ENCODE data around the gene ZNF652.
A peak's percentile ranks its signal among the peaks of the same experiment; 100 is the strongest.

ZNF652 gene

DNA sequence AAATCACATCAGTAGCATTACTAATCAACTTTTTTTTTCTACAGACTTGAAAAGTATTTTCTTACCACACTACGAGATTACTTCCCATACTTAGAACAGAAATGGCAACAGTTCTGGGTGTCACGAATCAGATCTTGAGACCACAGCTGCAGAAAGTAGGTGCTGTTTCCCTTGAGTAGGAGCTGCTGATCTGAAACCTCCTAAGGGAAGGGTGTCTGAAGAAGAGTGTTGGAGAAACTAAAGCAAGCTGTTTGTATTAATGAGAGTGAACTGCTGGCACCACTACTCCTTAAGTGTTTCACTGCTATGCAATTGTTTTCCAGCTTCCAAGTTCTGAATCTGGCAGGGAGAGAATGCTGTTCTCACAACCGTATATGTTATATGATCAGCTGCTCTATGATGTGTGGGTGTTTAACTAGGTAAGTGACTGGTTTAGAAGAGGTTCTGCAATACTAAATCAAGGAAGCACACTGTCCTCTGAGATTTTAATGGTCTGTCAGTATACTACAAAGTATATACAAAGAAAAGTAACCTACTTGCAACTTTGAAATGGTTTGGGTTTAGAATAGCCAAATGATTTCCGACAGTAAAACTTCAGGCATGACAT lies 3.3 kb downstream of the ZNF652 start:
- DNase-seq (ENCODE audit: low spot score): peak; percentile 40

DNA sequence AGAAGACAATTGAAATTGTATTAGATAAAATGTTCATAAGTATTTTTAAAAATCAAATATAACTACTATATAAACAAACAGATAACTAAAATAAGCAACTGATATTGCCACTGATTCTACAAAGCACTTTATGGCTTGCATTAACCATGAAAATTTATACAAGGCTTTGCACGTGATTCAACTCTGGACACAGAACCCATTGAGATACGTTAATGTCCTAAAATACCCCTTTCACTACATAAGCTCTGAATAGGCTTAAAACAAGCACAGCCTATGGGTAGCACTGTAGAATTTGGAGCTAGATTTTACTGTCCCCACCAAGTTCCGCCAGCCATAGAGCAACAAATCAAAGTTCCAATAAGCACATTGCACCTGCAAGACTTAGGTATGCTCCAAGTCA lies 4.5 kb downstream of the ZNF652 start:
- DNase-seq (ENCODE audit: low spot score): no peak

DNA sequence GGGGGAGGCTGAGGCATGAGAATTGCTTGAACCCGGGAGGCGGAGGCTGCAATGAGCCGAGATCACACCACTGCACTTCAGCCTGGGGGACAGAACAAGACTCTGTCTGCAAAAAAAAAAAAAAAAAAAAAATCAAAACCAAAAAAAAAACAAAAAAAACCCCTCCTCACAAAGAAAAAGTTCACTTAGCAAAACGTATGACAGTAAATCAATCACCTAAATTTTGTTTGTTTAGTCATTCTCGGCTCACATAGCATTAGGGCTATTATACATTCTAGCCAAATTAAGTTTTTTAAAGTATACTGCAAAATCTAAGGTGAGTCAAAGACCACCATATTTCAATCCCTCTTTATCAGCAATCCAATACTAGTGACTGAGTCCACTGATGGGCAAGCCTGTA lies 5.7 kb downstream of the ZNF652 start:
- DNase-seq (ENCODE audit: low spot score): no peak

- no peak for DNase-seq (ENCODE audit: low spot score)
Observed at GRCh38 chr17:49353607-49354006, 8.4 kb downstream of the ZNF652 start.

DNA sequence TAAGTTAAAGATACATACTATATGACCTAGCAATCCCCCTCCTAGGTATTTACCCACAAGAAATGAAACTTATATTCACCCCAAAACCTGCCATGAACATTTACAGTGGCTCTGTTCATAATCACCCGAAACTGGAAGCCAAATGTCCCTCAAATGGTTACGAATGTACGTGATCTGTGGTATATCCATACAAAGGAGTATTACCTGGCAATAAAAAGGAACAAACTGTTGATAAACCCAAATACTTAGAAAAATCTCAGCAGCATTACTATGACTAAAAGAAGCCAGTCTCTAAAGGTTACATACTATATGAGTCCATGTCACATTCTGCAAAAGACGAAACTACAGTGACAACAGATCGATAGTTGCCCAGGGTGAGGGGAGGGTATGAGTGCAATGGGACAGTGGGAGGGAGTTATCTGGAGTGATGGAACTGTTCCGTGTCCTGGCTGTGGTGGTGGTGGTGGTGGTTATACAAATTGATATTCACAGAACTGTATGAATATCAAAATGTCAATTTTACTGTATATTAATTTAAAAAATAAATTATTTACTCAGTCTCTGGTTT lies 9.4 kb downstream of the ZNF652 start:
- DNase-seq (ENCODE audit: low spot score): no peak

- DNase-seq (ENCODE audit: low spot score): no peak
Observed at GRCh38 chr17:49351572-49352140, 10.4 kb downstream of the ZNF652 start.

DNA sequence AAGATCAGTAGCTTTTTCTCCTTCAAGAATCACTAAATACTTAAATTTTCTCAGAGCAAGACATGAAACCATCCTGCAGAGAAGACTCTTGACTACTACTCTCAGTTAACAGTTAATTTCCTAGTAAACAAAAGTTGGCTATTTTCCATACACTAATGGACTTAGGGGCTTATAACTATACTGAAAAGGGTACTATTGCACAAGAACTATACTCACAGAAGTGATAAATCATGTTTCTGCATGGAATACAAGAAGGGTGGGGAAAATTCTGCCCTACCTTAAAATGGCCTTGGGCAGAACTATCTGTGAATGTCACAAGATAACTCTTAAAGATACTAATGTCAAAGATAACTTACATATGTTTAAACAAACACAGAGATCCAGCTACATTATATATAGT lies 12.5 kb downstream of the ZNF652 start:
- DNase-seq (ENCODE audit: low spot score): no peak

DNA sequence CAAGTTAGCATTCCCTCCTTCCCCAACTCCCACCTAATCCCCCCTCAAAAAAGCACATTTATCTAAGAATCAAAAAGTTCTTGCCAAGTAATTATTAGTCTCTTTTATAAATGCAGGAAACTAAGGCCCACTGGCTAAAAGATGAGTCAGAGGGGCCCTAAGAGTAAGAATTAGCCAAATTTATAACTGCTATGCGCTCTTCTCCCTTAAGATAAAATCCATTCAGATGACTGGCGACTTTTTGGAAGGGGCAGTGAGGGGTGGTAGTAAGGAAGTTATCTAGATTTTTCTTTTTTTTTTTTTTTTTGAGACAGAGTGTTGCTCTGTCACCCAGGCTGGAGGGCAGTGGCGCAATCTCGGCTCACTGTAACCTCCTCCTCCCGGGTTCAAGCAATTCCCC lies 17.1 kb downstream of the ZNF652 start:
- no peak for DNase-seq (ENCODE audit: low spot score)

DNA sequence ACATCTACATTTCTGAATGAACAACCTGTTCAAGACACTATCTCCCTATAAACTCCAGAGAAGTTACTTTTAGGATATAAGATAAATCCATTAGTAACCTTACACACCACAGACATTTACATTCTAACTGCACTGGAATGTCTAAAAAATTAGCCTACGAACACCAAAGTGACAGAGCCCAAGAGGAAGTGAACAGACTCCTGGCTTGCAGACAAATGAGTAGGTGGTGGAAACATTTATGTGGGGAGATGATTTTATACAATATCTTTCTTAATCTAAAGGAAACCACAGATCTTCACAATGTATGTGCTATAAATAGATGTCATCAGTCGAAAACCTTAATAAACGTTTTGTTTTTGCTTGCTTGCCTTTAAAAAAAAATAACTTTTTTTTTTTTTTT lies 18.8 kb downstream of the ZNF652 start:
- no peak for DNase-seq (ENCODE audit: low spot score)

DNA sequence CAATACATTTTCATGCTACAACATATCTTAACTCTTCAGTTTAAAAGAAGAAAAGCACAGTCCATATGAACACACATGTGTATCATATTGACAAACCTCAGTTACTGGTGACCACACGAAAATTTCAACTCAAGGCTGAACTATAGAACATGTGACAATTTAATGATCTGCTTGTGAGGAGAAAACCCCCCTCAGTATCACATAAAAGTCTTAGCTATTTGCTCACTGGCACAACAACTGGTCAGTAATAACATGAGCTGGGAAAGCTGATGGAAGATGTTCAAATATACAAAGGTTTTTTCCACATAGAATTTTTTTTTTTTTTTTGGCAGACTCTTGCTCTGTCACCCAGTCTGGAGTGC lies 19.5 kb downstream of the ZNF652 start:
- no peak for DNase-seq (ENCODE audit: low spot score)

- no peak for DNase-seq (ENCODE audit: low spot score)
Observed at GRCh38 chr17:49341356-49341755, 20.7 kb downstream of the ZNF652 start.

- no peak for DNase-seq (ENCODE audit: low spot score)
Observed at GRCh38 chr17:49339354-49339753, 22.7 kb downstream of the ZNF652 start.

DNA sequence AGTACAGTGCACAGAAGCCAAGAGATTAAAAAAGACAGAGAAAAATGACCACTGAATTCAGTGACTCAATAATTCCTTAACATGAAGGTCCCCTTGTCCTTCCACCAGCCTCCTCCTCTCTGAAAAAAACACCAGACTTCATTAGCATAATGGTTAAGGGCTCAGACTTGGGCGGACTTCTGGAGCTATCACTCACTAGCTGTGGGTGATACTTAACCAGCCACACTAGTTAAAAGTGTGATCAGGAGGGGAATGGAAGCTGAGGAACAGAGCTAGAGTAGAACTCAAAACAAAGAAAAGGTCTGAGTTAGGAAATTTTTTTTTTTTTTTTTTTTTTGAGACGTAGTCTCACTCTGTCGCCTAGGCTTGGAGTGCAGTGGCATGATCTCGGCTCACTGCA lies 23.2 kb downstream of the ZNF652 start:
- DNase-seq (ENCODE audit: low spot score): no peak

DNA sequence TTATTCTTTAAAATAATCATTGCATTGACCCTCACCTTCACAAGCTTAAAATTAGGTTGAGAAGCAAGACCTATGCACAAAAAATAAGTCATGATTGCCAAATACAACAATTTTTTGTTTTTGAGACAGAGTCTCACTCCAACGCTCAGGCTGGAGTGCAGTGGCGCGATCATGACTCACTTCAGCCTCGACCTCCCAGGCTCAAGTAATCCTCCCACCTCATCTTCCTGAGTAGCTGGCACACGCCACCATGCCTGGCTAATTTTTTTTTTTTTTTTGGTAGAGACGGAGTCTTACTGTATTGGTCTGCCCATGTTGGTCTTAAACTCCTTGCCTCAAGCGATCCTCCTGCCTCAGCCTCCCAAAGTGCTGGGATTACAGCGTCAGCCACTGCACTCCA lies 24.2 kb downstream of the ZNF652 start:
- no peak for DNase-seq (ENCODE audit: low spot score)

DNA sequence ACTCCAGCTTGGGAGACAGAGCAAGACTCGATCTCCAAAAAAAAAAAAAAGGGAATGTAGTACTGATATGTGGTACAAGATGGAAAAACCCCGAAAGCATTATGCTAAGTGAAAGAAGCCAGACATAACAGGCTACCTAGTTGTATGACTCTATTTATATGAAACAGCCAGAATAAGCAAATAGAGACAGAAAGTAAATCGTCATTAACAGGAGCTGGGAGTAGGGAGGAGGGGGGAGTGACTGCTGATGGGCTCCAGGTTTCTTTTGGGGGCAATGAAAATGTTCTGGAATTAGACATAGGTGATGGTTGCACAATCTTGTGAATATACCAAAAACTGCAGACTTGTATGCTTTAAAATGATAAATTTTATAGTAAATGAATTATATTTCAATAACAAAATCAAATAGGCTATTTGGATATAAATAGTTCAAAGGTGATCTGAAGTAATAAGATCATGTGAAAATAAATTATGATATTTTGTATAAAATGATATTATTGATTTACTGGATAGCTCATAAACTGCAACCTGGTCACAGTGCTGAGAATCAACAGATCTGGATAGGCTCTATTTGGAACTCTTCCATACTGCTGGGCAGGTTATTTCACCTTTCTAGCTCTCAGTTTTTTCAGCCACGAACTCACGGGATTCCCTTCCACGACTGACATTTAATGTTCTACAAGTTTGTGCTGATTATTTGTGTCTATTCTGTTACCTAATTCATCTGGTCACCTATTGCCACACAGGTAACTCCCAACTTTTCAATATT lies 27.1 kb downstream of the ZNF652 start:
- DNase-seq (ENCODE audit: low spot score): no peak

GRCh38 chr17:49333804-49334203 lies 28.2 kb downstream of the ZNF652 start:
- DNase-seq (ENCODE audit: low spot score): no peak

DNA sequence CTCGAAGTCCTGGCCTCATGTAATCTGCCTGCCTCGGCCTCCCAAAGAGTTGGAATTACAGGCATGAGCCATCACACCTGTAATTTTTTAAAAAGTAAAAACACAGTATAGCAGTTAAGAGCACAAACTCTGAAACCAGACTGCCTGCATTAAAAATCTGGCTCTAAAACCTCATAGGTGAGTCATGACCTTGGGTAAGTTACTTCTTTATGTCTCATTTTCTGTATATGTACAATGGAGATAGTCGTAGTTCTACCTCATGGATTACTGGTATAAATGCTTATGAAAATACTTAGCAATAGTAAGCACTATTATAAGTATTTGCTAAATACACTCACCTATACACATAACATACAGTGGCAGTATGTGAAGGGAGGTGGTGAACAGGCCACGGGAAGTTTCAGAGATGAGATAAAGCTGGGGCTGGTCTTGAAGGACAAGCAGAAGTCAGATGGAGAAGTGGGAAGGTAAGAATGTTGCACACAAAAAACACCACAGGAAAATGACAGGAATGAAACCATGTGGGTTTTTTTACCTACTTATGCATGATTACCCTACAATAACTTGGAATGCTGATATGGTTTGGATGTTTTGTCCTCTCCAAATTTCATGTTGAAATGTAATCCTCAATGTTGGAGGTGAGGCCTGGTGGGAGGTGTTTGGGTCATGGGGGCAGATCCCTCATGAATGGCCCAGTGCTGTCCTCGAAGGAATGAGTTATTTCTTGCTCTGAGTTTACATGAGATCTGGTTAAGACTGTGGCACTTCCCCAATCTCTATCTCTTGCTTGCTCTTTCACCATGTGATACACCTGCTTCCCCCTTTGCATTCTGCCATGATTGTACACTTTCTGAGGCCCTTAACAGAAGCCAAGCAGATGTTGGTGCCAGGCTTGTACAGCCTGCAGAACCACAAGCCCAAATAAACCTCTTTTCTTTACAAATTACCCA lies 33.9 kb downstream of the ZNF652 start:
- peak; percentile 25 for DNase-seq (ENCODE audit: low spot score)

GRCh38 chr17:49325980-49326379 lies 36.1 kb downstream of the ZNF652 start:
- no peak for DNase-seq (ENCODE audit: low spot score)

DNA sequence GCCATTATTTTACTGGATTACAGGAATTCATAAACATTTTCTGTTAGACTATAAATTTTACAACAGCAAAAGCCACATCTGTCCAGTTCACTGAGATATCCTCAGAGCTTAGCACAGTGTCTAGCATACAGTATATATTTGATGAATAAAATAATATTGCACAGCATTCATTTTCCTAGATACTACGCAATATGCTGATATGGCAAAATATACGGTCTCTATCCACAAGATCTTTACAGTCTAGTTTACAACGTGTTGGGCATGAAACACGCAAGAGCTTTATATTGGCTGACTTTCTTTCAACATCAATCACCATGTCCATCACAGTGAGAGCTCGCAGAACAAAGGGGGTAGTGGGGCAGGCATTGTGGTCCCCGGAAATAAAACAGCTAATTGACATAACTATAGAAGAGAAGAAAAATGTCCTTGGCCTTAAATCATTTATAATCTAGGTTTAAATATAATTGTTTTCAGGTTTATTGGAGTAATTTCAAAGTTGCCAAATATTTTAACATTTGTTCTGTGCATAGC lies 43.5 kb downstream of the ZNF652 start:
- DNase-seq (ENCODE audit: low spot score): no peak

DNA sequence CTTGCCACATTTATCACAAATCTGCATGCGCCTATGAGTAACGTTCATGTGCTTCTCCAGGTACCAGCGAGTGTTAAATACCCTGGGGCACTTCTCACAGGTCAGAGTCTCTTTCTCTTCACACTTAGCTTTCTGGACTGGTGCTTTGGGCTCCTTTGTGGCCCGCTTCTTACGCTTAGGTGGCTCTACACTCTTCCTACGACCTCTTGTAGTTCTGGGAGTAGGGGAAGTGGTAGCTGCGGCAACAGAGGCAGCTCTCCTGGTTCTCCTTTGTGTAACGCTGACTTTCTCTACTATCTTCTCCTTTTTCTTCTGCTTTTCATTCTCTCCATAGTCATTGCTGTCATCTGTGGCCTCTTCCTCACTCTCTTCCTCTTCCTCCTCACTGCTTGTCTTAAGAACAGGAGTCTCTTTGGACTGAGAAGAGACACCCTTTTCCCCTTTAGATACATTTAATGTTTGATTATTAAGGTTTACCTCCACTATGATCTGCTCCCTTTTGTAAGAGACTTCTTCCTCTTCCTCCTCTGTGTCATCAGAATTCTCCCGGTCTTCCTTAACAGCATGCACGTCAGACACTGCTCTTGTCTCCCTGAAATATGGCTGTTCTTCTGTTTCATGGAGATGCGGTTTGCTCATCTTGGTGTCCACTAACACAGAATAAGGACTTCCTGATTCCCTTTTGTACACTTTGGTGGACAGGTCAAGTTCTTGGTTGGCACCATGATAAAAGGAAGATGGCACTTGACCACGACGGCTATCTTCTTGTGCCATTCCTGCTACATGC lies 45.0 kb downstream of the ZNF652 start:
- DNase-seq (ENCODE audit: low spot score): peak; percentile 28

- no peak for DNase-seq (ENCODE audit: low spot score)
Observed at GRCh38 chr17:49316258-49316570, 45.8 kb downstream of the ZNF652 start.

Measured in Ammon's horn (tissue), 1 donor.